ENCODE results near the gene SNRK.

SNRK gene, protein sequence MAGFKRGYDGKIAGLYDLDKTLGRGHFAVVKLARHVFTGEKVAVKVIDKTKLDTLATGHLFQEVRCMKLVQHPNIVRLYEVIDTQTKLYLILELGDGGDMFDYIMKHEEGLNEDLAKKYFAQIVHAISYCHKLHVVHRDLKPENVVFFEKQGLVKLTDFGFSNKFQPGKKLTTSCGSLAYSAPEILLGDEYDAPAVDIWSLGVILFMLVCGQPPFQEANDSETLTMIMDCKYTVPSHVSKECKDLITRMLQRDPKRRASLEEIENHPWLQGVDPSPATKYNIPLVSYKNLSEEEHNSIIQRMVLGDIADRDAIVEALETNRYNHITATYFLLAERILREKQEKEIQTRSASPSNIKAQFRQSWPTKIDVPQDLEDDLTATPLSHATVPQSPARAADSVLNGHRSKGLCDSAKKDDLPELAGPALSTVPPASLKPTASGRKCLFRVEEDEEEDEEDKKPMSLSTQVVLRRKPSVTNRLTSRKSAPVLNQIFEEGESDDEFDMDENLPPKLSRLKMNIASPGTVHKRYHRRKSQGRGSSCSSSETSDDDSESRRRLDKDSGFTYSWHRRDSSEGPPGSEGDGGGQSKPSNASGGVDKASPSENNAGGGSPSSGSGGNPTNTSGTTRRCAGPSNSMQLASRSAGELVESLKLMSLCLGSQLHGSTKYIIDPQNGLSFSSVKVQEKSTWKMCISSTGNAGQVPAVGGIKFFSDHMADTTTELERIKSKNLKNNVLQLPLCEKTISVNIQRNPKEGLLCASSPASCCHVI

DNA sequence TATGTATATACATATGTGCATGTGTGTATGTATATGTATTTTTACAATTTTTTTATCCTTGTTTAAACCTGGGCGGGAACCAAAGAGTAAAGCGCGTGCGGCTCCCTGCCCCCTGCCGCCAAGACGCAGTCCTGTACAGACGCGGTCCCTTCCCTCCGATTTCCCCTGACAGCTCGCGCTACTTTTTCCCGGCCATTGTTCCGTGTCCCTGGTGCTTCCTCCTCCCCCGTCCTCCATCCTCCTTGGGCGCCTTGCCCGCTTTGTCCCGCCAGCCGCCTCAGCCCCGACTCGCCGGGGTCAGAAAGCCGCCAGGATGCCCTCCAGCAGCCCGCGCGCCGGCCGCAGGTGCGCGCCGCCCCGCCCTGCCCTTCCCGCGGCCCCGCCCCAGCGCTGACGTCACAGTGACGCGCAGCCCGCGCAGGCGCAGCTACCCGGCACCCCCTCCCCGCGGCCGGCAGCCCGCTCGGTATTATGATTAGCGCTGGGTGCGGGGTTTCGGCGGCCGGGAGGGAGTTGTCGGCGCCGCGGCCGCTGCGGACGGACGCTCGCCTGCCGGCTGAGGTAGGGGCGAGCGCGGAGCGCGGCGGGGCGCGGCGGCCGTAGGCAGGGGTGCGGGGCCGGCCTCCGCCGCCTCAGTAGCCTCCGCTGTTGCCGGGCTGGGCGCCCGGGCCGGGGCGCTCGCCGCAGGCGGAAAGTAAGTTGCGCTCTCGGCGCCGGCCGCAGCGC lies at the start of gene SNRK:
SNRK (plus strand) TSS at position 426 of the 726 bp plus-strand sequence. CDS start 16,664 bp downstream, outside the sequence.
- DNase-seq = peak; percentile 45

DNA sequence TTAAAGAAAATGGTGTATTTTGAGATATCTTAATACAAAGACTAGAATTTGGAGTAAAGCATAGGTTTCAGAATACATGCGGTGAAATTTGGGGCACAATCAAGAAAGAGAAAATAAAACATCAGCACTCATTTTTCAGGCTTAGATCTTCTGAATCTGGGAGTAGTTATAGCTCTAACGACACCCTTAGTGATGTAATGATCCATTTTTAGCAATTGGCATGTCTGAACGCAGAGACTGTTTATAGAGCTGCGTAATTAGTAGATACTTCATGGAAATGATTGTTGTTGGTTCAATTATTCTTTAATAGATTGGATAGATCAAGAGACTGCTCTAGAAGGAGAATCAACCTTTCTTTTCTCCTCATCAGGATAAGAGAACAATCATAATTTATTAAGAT lies 47.5 kb upstream of the SNRK start:
- DNase-seq = no peak

DNA sequence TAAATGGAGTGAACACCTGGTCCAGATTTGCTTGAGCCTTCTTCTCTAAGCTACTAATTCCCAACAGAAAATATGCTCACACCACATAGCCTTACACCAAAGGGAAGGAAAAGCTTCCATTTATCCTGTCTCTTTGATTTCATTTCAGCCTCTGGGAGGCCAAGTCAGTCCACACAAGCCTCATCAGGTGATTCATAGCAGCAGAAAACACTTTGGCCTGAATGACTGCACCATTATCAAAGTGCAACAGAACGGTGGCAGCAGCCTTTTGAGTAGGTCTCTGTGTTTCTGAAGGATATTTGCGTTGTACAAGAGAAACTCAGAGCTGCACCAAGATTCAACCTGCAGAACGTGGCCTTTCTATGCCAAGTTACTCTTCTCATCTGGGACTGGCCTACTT lies 46.6 kb upstream of the SNRK start:
- no peak for DNase-seq

DNA sequence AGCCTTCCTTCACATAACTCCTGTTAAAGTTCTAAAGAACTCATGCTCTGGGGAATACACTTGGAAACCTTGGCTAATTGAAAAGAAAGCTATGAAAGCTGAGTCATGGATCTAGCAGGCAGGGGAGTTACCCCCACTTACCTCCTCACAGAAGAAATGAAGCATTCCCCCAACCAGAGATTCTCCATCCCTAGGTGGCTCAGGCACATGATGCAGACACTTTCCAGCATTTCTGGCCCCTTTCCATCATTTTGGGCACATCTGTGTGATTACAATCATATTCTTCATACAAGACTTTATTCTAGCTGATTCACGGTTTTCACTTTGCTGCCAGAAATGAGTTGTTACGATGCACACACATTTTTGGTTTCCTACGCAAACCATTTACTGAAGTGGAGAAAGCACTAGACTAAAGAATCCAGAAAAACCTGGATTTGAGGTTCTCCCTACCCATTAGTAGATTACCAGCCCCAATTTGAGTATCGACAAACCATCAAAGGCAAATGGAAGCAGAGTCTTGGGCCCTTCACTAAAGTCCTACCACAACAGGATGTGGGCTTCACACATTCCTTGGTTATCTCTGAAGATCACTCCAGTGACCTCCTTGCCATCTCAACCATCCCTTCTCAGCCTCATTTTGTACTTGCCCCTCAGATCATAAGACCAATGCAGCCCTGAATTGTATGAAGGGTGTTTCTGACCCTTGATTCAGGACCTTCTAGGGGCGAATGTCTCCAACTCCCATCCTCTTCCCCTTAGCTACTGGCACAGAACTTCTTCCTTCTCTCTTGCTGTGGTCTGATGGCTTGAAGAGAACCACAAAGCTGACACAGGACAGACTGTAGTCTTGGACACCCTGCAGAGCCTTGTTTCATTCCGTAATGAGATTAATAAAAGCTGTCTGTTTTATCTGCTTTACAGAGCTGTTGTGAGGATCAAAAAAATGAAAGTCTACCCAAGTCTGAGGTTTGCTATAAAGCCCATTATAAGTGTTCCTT lies 42.5 kb upstream of the SNRK start:
- no peak for DNase-seq

DNA sequence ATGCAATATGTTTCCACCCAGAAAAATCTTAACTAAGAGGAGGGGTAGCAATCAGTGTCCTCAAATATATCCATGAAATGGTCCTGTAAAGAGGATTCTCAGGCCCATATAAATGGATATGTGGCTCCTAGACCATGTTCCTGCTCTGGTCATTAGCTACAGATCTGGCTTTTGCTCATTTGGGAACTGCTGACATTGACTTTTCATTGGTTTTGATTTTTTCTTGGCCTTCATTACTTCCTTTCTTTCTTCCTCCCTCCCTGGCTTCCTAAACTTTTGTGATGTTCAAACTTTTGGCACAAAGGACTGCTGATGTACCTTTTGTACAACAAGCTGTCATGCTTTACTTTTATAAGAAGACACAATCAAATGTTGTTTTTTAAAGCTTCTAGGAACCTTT lies 41.6 kb upstream of the SNRK start:
- DNase-seq = no peak

DNA sequence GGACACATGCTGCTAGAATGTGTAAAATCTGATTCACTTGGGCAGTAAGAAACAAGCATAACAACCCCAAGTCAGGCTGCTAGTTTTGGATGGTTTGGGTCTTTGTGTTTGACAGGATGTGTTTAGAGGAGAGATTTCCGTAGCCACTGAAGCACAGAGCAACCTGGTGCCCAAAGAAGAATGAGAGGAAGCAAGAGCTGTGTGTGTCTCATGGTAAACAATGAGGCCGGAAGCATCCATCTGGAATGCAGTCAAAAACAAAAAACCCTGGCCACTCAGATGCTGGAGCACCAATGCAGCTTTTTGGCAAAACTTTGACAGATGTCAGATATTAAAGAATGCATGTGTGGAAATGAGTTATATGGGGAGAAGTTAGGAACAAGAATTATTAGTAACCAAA lies 39.4 kb upstream of the SNRK start:
- no peak for DNase-seq

DNA sequence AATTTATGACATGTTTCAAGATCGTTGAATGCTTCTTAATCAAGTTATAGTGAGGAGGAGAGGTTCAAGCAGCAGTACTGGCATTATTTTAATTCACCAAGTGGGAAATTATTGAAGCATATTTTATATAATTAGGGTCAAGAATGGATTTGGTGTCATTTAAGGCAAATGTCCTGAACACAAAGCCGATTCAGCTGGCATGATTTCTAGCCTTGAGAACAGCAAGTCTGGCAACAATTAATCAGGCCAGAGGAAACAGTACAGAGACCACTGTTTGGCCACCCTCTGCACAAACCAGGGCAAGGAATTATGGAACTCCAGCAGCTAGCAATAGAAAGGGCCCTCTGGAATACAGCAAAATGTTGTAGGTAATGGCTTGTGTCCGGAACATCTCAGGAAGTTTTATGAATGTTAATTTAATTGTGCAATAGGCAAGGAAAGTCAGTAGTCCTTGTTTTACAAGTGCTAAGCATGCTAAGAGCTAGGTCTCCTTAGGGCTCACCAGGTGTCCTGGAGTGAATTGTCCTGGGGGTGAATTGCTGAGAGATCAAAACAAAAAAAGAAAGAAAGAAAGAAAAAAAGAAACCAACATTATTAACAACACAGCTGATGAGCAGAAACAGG lies 38.7 kb upstream of the SNRK start:
- no peak for DNase-seq

DNA sequence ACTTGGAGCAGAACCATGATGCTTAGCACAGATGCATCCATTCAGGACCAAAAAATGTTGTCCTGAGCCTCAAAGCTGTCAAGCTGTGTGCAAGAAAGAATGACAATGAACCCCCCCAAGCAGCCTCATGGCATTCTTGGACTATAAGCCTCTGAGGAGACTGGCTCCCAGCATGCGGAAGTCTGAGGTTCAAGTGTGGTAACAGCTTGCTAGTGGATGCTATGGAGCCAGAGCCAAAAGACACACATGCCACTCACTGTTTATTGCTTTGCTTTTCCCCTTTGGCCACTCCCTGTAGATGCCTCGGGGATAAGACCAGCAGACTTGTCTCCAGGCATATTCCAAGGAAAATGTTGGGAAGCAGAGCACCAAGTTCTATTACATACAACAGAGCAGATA lies 38.2 kb upstream of the SNRK start:
- no peak for DNase-seq

DNA sequence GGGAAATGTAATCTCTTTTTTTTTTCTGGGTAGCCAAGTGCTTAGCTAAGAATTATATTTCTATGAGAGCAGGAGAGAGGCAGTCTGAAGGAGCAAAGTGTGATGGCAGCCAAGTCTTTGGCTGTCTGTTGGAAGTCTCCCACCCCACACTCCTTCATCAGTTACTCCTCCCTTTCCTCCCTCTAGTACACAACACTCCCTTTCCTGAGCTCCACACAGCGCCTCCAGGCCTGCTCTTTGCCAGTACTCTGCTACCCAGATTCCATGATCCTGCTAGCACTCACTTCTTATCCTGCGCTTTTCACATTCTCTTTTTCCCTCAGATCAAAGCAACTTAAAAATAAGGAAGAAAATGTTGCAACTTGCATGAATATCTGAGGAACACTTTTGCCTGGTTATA lies 37.4 kb upstream of the SNRK start:
- DNase-seq = no peak

DNA sequence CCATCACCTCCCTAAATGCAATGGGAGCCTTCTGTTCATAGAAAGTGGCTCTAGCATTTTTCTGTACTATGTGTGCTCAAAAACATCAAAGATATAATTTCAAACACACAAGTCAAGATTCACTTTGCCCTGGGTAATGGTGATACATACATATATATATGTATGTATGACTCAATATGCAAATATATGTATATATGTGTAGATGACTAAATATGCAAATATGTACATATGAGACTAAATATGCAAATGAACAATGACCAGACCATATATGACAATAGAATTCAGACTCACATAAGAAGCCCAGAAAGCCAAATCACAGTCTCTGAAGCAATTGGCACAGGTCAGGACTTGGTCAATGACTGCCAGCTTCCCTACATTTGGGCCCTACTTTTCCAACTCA lies 36.9 kb upstream of the SNRK start:
- DNase-seq = no peak

DNA sequence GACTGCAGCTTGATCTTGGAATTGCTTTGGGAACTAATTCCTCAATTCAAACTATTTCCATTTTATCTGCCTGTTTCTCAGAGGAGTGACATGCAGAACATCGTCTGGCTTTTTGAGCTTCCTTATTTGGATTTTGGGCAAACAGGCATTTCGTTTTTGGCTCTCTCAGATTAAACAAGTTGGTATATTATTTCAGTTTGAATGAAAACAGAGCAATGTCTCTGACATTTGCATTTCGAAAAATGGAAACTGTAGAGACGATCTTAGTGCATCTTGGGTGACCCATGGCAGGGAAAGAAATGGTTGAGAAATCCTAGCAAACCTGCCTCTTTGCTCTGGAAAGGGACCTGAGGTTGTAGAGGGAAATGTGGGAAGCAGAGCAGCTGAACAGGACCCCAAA lies 33.0 kb upstream of the SNRK start:
- no peak for DNase-seq

DNA sequence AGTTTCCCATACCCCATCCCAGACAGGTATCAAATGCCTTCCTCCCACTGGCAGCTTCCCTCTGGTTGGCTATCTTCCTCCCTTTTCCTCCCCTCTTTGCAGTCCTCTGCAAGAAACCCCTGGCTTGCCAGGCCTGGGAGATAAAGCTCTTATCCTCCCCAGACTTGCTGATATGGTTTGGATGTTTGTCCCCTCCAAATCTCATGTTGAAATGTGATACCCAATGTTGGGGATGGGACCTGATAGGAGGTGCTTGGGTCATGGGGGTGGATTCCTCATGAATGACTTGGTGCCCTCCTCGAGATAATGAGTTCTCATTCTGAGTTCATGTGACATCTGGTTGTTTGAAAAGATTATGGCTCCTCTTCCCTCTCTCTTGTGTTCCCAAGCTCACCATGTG lies 32.2 kb upstream of the SNRK start:
- DNase-seq = no peak

DNA sequence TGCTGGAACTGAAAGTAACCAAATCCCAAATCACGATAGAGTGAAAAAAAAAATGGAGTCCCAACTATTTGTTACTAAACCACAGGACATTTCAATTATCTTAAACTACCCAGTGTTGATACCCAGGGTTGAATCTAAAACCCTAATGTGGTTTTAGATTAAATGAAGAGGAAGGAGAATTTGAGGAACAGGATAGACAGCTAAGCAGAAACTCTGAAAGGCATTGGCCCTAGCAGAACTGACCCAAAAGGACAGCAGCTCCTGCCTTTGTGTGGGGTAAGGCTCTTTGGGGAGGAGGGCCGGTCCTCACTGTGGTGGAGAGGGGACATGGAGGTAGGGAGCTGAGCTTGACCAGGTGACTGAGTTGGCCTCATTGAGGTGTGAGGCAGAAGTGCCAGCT lies 30.7 kb upstream of the SNRK start:
- DNase-seq = no peak

DNA sequence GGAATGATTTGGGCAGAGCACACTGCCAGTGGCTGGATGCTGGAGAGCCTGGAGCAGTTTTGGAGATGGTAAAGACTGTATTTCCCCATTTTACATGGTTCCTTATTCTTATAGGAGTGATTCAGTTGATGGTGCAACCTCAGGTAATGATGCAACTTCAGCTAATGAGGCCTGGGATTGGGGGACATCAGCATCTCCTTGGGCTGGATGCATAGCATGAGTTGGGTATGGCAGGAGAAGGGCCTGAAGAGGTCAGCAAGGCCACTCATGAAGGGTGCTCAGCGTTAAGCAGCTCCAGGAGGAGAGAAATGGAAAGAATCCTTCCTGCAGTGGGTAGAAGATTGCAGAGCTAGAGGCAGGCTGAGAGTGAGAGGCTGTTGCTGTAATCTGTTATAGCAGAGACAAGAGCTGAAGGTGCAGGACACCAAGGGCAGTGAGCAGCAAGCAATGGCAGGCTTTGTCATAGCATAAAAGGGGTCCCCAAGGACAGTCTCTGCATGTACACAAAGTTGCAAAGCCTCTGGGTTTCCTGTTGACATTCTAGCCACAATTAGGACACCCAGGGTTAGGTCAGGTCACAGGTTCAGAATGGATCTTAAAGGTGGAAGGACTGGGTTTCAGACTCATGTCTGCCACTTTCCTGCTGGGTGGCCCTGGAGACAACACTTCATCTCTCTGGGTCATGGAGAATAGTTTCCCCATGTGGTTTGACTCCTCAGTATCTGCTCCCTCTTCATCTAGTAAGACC lies 29.5 kb upstream of the SNRK start:
- no peak for DNase-seq

DNA sequence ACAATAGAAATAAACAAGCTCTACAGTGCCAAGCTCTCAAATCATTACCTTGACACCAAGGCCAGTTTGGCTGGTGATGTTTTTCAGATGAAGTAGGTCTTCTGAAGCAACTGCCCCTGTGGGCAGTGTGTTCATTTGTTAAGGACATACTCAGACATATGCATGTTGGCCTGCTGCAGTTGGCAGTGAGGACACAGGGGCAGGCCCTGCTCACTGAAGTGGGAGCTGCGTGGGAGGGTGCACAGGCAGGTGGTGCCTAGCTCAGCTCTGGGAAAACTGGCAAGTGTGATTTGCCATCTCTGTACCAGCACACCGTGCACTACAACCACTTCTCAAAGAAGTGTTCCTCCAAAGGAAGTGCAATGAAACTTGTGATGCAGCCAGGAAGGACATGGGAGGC lies 28.5 kb upstream of the SNRK start:
- no peak for DNase-seq

DNA sequence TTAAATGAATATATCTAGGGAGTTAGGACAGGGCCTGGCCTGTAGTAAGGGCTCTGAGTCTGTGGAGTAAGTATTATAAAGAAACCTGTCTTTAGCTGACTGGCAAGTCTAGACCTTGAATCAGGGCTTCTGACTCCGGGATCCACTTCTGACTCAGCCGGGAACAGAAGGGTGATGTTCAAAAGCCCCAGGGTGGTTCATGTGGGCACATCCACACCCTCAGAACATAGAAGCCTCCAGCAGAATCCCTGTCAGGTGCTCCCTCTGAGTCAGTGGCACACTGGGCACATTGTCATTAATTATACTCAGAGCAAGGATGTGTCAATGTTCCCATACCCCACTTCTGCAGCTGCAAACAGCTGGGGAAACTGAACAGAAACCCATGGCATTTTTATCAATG lies 26.7 kb upstream of the SNRK start:
- no peak for DNase-seq

DNA sequence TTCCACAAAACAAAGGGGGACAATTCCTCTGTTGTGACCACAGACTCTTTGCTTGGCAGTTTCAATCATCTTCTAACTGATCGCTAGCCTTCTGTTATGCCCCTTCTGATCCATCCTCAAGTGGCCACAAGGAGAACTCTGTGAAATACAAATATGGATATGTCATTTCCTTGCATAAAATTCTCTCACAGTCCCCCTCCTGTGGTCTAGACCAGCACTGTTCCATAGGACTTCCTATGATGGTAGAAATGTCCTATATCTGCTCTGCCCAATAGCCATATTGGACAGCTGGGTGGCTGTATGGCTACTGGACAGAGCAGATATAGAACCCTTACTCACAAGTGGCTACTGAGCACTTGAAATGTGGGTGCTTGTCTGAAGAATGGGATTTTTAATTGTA lies 25.9 kb upstream of the SNRK start:
- DNase-seq = no peak

DNA sequence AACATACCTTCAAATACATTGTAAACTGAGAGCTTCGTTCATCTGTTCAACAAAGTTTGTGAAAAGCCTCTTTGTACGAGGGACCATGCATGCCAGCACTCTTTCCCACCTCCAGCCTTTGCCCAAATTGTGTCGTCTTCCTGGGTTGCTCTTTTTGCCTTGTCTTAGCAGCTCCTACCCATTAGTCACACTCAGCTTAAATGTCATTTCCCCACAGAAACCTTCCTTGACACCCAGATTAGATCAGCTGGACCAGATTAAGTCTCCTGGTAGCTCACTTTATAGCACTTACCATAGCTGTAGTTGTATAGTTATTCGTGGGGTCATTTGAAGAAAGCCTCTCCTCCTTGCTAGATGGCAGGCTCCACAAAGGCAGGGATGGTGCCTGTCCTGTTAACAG lies 24.1 kb upstream of the SNRK start:
- no peak for DNase-seq

DNA sequence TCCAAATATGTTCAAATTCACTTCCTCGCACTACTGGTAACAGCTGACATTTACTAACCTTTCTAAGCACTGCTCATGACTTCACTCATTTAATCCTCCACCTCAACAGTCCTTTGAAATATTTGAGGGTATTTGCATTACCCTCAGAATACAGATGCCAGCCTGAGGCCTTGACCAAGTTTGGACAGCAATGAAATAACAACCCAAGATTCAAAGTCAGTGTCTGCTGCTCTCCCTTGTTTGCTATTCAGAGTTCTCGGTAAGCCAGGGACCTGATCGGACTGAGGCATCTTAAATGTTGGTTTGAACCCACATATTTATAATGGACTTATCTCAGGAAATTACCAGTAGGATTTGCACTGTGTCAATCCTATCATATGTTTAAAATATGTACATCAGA lies 19.9 kb upstream of the SNRK start:
- no peak for DNase-seq

DNA sequence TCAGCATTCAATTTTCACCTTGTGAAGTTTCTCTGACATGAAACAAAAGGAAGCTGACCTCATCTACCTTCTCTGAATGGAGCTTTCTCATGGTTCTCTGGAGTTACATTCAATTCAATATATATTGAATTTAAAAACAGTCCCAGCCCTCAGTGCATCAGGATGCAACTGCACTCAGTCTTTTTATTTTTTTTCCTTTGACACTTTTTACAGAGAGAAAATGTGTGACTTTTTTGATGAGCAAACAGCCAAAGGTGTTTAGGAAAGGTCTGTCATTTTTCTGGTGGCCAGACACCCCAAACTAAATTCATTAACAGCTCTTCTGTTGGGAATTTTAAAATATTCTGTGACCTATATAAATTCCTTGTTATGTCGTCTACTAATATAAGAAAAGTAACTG lies 19.3 kb upstream of the SNRK start:
- DNase-seq = no peak

DNA sequence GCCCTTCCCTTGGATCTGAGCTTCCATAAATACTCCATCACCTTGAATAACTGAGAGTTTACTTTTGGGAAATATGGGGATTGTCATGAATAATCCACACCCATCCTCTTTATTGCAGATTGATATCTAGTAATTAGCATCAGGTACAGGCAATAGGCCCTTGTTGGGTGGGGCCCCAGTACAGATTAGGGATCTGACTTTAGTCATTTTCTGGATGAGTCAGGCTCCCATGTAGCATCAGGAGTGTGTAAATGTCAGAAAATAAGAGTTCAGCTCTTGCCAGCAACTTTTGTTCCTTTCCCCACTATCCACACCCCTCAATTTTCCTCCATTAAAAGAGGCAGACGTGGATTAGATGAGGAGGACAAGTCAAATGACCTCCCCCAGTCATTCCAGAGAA lies 17.7 kb upstream of the SNRK start:
- no peak for DNase-seq
